Activated T-helper 2 cell treated with anti-CD3 and anti-CD28 coated beads, Interferon-gamma antibody, Interleukin-2, Interleukin-4, amounts not matched to agents 10 μg/mL and 5 μg/mL and 100 μg/mL, durations not matched to agents 14 hours and 24 hours and 36 hours (primary cell): Measurements from ENCODE around the gene CHIC1. TPM values are rescaled to one million over a fixed set of nuclear protein-coding genes. Genes with fewer than 3 reads are reported as not detected.
"Not testable (repeated sequence)": the region's sequence is repeated elsewhere in the genome, so short reads cannot be mapped to it uniquely, and the experiment has no call there.

Source experiments
- DNase-seq: peaks from one replicate; pipeline ENCODE4 v3.0.0; 2021; ENCODE audit warnings: low spot score
- H3K27ac Mint-ChIP-seq: one replicate; pipeline ENCODE4 v1.8.0; 2021; ENCODE audit warnings: mixed read lengths
- H3K27me3 Mint-ChIP-seq: one replicate; pipeline ENCODE4 v1.8.0; 2021; ENCODE audit warnings: low read depth, mixed read lengths
- H3K36me3 Mint-ChIP-seq: one replicate; pipeline ENCODE4 v1.8.0; 2021; ENCODE audit warnings: low read depth, mixed read lengths
- H3K4me1 Mint-ChIP-seq: one replicate; pipeline ENCODE4 v1.8.0; 2021; ENCODE audit warnings: low read depth, mixed read lengths
- H3K4me3 Mint-ChIP-seq: one replicate; pipeline ENCODE4 v1.8.0; 2021; ENCODE audit warnings: low read depth, mild to moderate bottlenecking, moderate library complexity, mixed read lengths
- H3K9me3 Mint-ChIP-seq: one replicate; pipeline ENCODE4 v1.8.0; 2021; ENCODE audit warnings: mixed read lengths
- intact Hi-C: fragments of 100-400 bp; cut with micrococcal nuclease; formaldehyde crosslinking; loops from one replicate; pipeline ENCODE4 v1.15.1; 2023
- total RNA-seq: library from RNA; stranded (reverse); gene quantifications from 2 replicates; pipeline ENCODE4 v1.2.3, GENCODE V29; 2022

Gene CHIC1
- total RNA-seq, 1 donor from 2014 or later, result 4.2 TPM

DNA sequence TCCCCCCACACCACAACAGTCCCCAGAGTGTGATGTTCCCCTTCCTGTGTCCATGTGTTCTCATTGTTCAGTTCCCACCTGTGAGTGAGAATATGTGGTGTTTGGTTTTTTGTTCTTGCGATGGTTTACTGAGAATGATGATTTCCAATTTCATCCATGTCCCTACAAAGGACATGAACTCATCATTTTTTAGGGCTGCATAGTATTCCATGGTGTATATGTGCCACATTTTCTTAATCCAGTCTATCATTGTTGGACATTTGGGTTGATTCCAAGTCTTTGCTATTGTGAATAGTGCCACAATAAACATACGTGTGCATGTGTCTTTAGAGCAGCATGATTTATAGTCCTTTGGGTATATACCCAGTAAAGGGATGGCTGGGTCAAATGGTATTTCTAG is 78.7 kb downstream of the CHIC1 start:
- not testable (repeated sequence) for H3K27ac Mint-ChIP-seq

DNA sequence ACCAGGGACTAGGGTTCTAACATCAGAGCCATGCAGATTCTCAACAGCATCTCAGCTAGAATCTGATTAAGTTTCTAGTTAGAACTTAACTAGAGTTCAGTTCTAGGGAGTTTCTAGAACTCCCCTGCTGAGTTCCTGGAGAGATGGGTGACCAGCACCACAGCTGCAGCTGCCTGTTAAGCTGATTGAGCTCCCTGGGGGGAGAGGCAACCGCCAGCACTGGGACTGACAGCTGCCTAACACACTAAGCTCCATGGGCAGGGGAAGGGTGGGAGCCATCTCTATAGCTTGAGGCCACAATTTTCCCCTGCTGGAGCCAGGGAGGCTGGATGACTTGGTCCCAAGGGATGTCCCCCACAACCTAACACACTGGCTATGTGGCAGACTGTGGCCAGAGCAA is 84.2 kb downstream of the CHIC1 start:
- peaks cover 7% of the 10 kb centered on the region for H3K36me3 Mint-ChIP-seq
- H3K27me3 Mint-ChIP-seq, result no peaks in the 10 kb centered on the region
- peaks cover 23% of the 10 kb centered on the region for H3K9me3 Mint-ChIP-seq
- intact Hi-C loops, result no loop called here
- H3K27ac Mint-ChIP-seq, result no peak overlapping the region
- no peak for DNase-seq
- no peaks in the 10 kb centered on the region for H3K4me1 Mint-ChIP-seq
- no peak overlapping the region for H3K4me3 Mint-ChIP-seq

More for the DNA sequence above, 78.7 kb downstream of the CHIC1 start:
- H3K27me3 Mint-ChIP-seq, H3K4me1 Mint-ChIP-seq, DNase-seq, intact Hi-C loops, H3K4me3 Mint-ChIP-seq: not testable (repeated sequence)
- peaks cover 62% of the 10 kb centered on the region for H3K9me3 Mint-ChIP-seq
- H3K36me3 Mint-ChIP-seq, result peaks cover 22% of the 10 kb centered on the region

DNA sequence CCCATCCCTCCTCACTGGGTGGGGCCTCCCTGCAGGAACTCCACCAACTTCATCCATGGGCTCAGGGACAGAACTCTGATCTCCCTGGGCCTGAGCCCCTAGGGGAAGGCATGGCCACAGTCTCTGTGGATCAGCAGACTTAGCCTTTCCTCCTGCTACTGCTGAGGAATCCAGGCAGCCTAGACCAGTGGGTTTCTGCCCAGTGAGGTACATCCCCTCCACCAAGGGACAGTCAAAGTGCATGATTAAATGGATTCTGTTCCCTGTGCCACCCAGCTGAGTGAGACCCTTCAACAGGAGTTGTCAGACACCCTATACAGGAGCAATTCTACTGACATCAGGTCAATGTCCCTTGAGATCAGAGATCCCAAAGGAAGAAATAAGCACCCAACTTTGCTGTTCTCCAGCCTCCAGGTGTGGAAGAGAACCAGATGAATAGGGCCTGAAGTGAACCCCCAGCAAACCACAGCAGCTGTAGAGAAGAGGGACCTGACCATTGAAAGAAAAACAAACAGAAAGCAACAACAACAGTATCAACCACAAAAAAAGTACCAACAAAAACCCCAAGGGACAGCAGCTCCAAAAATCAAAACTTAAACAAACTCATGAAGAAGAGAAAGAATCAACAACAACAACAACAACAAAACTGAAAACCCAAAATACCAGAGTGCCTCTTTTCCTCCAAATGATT is 84.8 kb downstream of the CHIC1 start:
- no peak overlapping the region for H3K4me3 Mint-ChIP-seq
- H3K27ac Mint-ChIP-seq, result no peak overlapping the region
- intact Hi-C loops, result no loop called here
- peaks cover 23% of the 10 kb centered on the region for H3K9me3 Mint-ChIP-seq
- no peaks in the 10 kb centered on the region for H3K4me1 Mint-ChIP-seq
- peaks cover 7% of the 10 kb centered on the region for H3K36me3 Mint-ChIP-seq
- DNase-seq, result no peak
- no peaks in the 10 kb centered on the region for H3K27me3 Mint-ChIP-seq

DNA sequence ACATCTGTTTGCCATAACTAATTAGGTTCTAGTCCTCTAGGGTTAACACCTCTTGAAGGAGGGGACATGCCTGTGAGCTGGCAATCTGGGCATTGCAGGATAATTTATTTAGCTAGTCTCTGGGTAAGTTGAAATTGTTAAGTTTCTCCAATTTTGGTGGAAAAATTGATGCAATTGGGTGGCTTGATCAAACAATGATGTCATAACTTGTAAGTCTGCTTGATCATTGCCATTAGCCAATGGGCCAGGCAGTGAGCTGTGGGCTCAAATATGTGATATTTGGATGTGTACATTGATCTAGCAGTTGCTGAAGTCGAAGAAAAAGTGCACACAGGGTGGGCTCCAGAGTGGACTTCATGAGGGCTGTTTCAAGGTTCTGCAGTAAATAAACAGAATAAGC is 98.3 kb downstream of the CHIC1 start:
- H3K36me3 Mint-ChIP-seq, H3K27me3 Mint-ChIP-seq, DNase-seq, H3K4me3 Mint-ChIP-seq, intact Hi-C loops, H3K27ac Mint-ChIP-seq, H3K4me1 Mint-ChIP-seq: not testable (repeated sequence)
- peaks cover 24% of the 10 kb centered on the region for H3K9me3 Mint-ChIP-seq

DNA sequence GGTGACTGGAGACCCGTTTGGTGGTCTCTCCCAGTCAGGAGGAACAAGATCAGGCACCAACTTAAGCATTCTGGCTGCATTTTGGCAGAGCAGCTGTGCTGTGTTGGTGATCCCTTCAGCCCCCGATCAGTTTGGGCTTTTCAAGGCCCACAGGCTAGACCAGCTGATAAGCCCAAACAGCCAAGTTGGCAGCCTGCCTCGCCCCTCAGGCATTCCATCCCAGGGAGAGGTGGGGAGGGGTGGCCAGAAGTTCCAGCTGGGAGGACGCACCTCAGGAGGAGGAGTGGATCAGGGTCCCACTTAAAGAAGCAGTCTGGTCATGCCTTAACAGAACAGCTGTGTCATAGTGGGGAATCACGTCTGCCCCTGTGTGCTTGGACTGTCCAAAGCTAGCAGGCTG is 105.8 kb downstream of the CHIC1 start:
- Mint-ChIP-seq H3K36me3 (no peaks in the 10 kb centered on the region), H3K27ac (no peak overlapping the region), H3K4me3 (no peak overlapping the region), H3K4me1 (no peaks in the 10 kb centered on the region), H3K27me3 (no peaks in the 10 kb centered on the region), H3K9me3 (peaks cover 29% of the 10 kb centered on the region)
- intact Hi-C loops, result no loop called here
- no peak for DNase-seq

DNA sequence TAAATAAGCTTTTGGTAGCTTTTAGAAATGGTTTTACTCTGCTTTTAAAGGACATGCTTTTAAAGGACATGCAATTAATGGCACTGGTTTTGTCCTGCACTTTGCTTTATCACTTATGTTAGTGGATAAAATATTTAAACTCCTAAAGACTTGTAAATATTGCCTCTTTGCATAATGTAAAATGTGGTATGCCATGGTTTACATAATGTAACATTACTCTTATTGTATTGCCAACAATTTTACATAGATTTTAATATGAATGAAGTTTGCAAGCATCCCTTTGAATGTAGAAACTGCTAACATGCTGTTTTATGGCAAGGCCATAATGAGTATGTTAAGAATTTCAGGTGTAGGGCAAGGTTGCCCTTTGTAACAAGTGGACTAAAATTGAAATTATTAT is 118.4 kb downstream of the CHIC1 start:
- H3K9me3 Mint-ChIP-seq, result peaks cover 4% of the 10 kb centered on the region
- DNase-seq, result no peak
- H3K4me1 Mint-ChIP-seq, result no peaks in the 10 kb centered on the region
- H3K27me3 Mint-ChIP-seq, result no peaks in the 10 kb centered on the region
- H3K36me3 Mint-ChIP-seq, result no peaks in the 10 kb centered on the region
- intact Hi-C loops, result no loop called here
- no peak overlapping the region for H3K4me3 Mint-ChIP-seq
- H3K27ac Mint-ChIP-seq, result no peak overlapping the region

DNA sequence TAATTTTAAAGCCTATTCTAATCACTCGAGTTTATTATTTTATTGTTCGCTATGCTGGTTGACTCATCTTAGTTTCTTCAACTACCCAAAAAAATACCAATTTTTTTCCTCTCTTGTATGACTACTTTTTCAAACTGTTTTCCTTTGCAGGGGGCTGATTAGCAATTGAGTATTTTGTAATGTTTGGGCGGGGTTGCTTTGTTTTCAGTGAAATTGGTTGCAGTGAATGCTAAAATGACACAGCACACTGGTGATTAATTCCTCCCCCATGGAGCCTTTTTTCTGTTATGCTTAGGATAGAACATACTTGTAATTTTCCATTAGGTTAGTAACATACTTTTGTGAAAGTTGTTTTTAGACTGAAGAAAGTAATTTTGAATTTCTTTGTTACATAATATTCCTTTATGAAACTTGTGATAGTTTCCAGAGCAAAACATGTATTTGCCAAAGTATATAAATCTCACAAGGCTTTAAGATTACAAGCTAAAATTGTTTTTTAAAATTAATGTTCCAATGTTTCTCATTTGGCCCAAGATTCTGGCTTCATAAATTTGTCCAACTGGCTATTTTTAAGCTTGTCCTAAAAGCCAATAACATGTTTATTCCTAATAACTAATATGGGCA is 120.4 kb downstream of the CHIC1 start:
- Mint-ChIP-seq H3K9me3 (peaks cover 4% of the 10 kb centered on the region), H3K27me3 (no peaks in the 10 kb centered on the region), H3K4me3 (no peak overlapping the region), H3K36me3 (no peaks in the 10 kb centered on the region), H3K27ac (no peak overlapping the region), H3K4me1 (no peaks in the 10 kb centered on the region)
- intact Hi-C loops, result no loop called here
- no peak for DNase-seq

DNA sequence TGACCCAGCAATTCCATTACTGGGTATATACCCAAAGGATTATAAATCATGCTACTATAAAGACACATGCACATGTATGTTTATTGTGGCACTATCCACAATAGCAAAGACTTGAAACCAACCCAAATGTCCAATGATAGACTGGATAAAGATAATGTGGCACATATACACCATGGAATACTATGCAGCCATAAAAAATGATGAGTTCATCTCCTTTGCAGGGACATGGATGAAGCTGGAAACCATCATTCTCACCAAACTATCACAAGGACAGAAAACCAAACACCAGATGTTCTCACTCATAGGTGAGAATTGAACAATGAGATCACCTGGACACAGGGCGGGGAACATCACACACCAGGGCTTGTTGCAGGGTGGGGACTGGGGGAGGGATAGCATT is 144.0 kb downstream of the CHIC1 start:
- H3K27me3 Mint-ChIP-seq, intact Hi-C loops, H3K36me3 Mint-ChIP-seq, H3K27ac Mint-ChIP-seq, DNase-seq, H3K4me1 Mint-ChIP-seq, H3K4me3 Mint-ChIP-seq: not testable (repeated sequence)
- peaks cover 16% of the 10 kb centered on the region for H3K9me3 Mint-ChIP-seq

DNA sequence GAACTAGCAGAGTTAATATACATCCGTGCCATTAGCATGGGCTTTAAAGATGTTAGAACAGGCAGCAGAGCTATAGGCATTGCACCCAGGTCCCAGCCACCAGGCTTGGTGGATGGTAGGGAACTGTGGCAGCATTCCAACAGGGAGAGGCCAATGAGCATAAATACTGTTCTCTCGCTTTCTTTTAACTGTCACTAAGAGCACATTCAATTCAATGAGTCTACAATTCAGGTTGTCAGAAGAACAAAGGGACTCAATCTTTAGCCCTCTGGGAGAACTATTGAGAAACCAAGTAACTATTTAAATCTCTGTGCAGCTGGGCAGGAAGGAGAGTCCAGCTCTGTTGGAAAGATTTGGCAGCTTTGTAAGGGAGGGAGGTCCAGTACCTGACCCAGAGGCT is 165.6 kb downstream of the CHIC1 start:
- no peak overlapping the region for H3K27ac Mint-ChIP-seq
- no peaks in the 10 kb centered on the region for H3K27me3 Mint-ChIP-seq
- intact Hi-C loops, result no loop called here
- H3K4me1 Mint-ChIP-seq, result no peaks in the 10 kb centered on the region
- no peak for DNase-seq
- H3K9me3 Mint-ChIP-seq, result peaks cover 5% of the 10 kb centered on the region
- H3K4me3 Mint-ChIP-seq, result no peak overlapping the region
- no peaks in the 10 kb centered on the region for H3K36me3 Mint-ChIP-seq

Other genes starting within 250 kb of the CHIC1 start
- gene CDX4, start 116.1 kb upstream of the CHIC1 start, total RNA-seq, result not detected in 2 replicates